Subcutaneous abdominal adipose tissue (tissue), 5 donors: ENCODE data around the gene PBRM1.
A peak's percentile ranks its signal among the peaks of the same experiment; 100 is the strongest.

Source experiments
- H3K27ac ChIP-seq: one replicate; pipeline ENCODE4 v1.7.0; 2013; ENCODE audit warnings: low read depth, mild to moderate bottlenecking, inconsistent platforms, low read length, moderate library complexity
- H3K27me3 ChIP-seq, 5 donors: one replicate each; pipeline ENCODE4 v1.7.0; 2013; ENCODE audit warnings: low read length in 5 of 5, inconsistent platforms in 1 of 5; ENCODE audit not compliant: control insufficient read depth in 5 of 5, insufficient read depth in 4 of 5
- H3K36me3 ChIP-seq, 5 donors: one replicate each; pipeline ENCODE4 v1.7.0; 2013; ENCODE audit warnings: low read length in 5 of 5; ENCODE audit not compliant: control insufficient read depth in 5 of 5, insufficient read depth in 5 of 5
- H3K4me1 ChIP-seq, 5 donors: one replicate each; pipeline ENCODE4 v1.7.0; 2013; ENCODE audit warnings: low read length in 5 of 5, mild to moderate bottlenecking in 3 of 5, moderate library complexity in 1 of 5; ENCODE audit not compliant: control insufficient read depth in 5 of 5, insufficient read depth in 5 of 5
- H3K4me3 ChIP-seq, 5 donors: one replicate each; pipeline ENCODE4 v1.7.0; 2013; ENCODE audit warnings: low read length in 5 of 5, low read depth in 1 of 5
- H3K9ac ChIP-seq, 5 donors: one replicate each; pipeline ENCODE4 v1.7.0; 2013; ENCODE audit warnings: low read length in 5 of 5, mild to moderate bottlenecking in 4 of 5, moderate library complexity in 3 of 5
- H3K9me3 ChIP-seq, 5 donors: one replicate each; pipeline ENCODE4 v1.7.0; 2013; ENCODE audit warnings: low read length in 5 of 5; ENCODE audit not compliant: control insufficient read depth in 5 of 5
- donor health status: healthy.
- donor health status: healthy.
- donor health status: healthy.
- donor health status: healthy.
- donor health status: healthy.

PBRM1 gene

DNA sequence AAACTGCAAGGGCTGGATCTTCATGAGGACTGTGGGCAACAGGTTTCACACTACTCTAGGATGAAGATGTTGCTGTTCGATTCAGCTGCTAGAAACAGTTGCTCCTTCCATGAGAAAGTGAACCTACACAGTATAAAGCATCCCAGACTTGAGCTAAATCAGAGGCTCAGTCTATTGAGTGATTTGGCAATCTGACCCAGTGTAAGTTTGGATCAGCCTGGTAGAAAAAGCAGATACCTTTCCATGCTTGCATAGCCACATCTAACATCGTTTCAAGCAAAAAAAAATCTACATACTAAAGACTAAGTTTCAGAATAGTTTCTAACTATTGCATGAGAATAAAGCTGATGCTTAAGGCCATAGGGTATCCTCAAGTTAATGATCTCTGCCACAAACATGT lies 144.7 kb downstream of the PBRM1 start:
- no peak overlapping the region for H3K4me3 ChIP-seq
- H3K27me3 ChIP-seq: no peaks in the 10 kb centered on the region
- peaks cover 6 to 35% (median 10%) of the 10 kb centered on the region in 5 donors for H3K36me3 ChIP-seq
- no peaks in the 10 kb centered on the region for H3K9me3 ChIP-seq
- H3K9ac ChIP-seq: no peak overlapping the region
- no peak overlapping the region for H3K27ac ChIP-seq
- H3K4me1 ChIP-seq: peaks cover 9 to 36% (median 24%) of the 10 kb centered on the region in 5 donors

DNA sequence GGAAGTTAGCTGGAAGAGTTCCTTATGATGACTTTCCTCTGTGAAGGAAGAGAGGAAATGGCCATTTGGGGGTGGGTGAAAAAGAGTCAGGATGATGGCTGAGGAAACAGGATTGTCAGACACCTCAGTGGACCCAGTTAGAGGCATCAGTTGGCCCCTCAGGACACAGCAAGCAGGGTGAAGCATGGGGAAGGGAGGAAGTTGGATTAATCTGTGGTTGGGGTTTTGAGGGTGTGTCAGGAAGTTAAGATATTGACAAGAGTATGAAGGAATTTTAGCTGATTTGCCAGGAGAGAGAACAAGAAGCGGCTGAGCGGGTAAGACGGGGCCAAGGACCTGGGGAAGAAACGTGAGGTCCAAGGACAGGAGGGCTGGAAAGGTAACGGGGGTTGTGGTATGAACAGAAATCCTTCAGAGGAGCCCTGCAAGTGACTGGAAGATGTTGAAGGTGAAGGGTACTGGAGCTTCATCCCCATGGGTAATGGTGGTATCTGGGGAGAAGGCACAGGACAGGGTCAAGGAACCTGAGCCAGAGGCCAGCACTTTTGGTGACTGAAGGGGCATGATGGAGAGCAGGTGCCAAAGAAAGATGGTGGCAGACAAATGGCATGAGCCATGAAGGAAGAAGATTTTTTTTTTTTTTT lies 146.6 kb downstream of the PBRM1 start:
- H3K9me3 ChIP-seq: no peaks in the 10 kb centered on the region
- H3K36me3 ChIP-seq: peaks cover 3 to 22% (median 7%) of the 10 kb centered on the region in 5 donors
- peak overlapping the region in 1 of 5 donors; percentile 16 for H3K4me3 ChIP-seq
- H3K27me3 ChIP-seq: no peaks in the 10 kb centered on the region
- peak overlapping the region; percentile 17 for H3K27ac ChIP-seq
- H3K4me1 ChIP-seq: peaks cover 9 to 52% (median 35%) of the 10 kb centered on the region in 5 donors
- H3K9ac ChIP-seq: no peak overlapping the region

DNA sequence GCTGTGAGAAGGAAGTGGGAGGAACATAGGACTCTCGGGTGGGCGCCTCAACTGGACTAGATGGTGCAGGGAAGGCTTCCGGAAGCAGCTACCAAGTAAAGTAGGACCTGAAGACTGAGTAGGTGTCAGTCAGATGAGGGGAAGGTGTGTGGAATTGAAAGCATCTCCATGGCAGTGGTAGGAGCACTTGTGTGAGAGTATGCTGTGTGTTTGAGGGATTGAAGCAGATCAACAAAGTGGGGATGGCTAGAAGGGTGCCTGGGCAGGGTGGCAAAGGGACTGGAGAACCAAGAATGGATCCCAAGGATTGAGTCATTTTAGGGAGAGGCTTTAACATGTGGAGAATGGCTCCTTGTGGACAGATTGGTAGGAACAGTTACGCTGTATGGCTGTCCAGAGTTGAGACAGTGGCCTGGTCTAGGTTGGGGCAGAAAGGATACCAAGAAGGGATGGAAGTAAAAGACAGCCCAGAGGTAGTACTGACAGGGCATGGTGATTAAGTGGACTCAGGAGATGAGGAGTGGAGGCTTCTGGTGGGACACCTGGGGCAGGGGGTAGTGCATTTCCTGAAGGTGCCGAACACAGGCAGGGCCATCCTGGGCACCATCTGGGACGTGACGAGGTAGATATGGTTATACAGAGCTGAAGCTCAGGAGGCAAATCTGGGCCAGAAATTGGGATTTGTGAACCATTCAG lies 147.8 kb downstream of the PBRM1 start:
- Histone ChIP-seq H3K4me1 (peaks cover 9 to 60% (median 42%) of the 10 kb centered on the region in 5 donors), H3K9ac (peak overlapping the region in 4 of 5 donors; percentile 12 to 85 (median 72)), H3K36me3 (peaks cover 3 to 17% (median 7%) of the 10 kb centered on the region in 5 donors), H3K27me3 (no peaks in the 10 kb centered on the region), H3K4me3 (peak overlapping the region; percentile 68 to 93 (median 83)), H3K27ac (peak overlapping the region; percentile 93), H3K9me3 (no peaks in the 10 kb centered on the region)

DNA sequence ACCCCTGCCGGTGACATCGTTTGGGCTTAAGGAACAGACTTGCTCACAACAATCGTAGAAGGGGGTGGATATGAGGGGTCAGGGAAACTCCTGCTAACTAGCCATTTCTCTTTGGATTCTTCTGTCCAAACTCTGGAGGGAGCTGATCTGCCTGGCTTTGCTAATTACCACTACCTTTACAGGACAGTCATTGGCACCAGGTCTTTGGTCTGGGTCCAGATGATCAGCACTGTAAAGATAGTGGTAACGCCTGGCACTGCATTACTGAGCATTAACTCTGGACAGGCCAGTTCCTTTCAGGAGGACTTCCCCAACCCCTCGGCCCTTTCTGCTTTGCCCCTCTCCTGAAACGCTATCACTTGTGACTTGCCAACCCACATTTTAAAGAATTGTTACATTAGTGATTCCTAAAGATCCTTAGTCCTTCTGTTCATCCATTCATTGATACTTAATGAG lies 148.5 kb downstream of the PBRM1 start:
- H3K27ac ChIP-seq: peak overlapping the region; percentile 93
- peak overlapping the region; percentile 12 to 85 (median 77) for H3K9ac ChIP-seq
- H3K4me3 ChIP-seq: peak overlapping the region; percentile 68 to 93 (median 83)
- peaks cover 11 to 67% (median 48%) of the 10 kb centered on the region in 5 donors for H3K4me1 ChIP-seq
- peaks cover 3 to 16% (median 7%) of the 10 kb centered on the region in 5 donors for H3K36me3 ChIP-seq
- no peaks in the 10 kb centered on the region for H3K27me3 ChIP-seq
- H3K9me3 ChIP-seq: no peaks in the 10 kb centered on the region

DNA sequence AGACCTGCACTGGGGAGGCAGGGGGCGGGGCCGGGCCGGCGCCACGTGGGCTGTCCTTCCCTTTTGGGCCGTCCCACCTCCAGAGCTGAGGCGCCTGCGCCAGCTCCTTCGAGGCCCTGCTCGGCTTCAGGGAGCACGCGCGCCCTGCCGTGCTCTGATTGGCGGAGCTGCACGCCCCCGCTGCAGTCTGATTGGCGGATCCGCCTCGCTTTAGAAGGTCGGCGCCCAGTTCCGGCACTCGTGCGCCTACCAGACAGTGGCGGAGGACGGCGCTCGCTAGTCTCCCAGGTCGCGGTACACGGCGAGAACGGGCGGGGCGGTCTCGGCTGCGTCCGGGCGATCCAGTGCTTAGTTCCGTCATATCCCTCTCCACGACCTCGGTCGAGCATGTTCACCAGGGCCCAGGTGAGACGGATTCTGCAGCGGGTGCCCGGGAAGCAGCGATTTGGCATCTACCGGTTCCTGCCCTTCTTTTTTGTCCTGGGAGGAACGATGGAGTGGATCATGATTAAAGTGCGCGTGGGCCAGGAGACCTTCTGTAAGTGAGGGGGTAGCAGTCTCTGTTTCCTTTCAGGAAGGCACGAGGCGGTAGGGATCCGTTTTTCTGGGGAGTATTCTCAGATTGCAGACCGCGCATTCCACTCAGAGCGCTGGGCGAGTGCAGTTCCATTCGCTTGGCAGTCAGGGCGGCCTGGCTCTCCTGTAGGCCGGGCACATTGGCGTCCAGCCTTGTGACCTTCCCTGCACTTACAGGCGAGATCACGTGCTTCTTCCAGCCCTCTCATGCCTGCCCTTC lies 149.1 kb downstream of the PBRM1 start, which contains the start of gene UQCC5:
Gene UQCC5, plus strand, starts transcription at position 237 of the 796 bp plus-strand sequence. Its CDS starts 151 bp downstream, at position 388.
- peak within 1 kb of the TSS; percentile 68 to 93 (median 83) for H3K4me3 ChIP-seq
- H3K4me1 ChIP-seq: peaks cover 12 to 73% (median 53%) of the 10 kb centered on the region in 5 donors
- H3K27me3 ChIP-seq: no peaks in the 10 kb centered on the region
- peak within 1 kb of the TSS; percentile 93 for H3K27ac ChIP-seq
- peaks cover 3 to 13% (median 7%) of the 10 kb centered on the region in 5 donors for H3K36me3 ChIP-seq
- H3K9me3 ChIP-seq: no peaks in the 10 kb centered on the region
- peak within 1 kb of the TSS; percentile 12 to 85 (median 77) for H3K9ac ChIP-seq

DNA sequence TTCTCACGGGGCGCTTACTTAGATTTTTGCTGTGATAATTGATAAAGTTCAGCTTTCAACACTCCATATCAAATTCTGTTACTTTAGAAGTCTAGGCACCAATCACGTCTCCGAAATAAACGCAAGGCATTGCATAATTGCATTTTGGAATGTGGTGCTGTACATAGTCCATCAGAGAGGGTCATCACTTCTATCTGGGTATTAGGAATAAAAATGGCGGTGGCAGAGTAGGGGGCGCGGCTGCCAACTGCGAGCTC lies 149.7 kb downstream of the PBRM1 start:
- peaks cover 12 to 79% (median 58%) of the 10 kb centered on the region in 5 donors for H3K4me1 ChIP-seq
- H3K27ac ChIP-seq: no peak overlapping the region
- H3K9ac ChIP-seq: no peak overlapping the region
- H3K4me3 ChIP-seq: peak overlapping the region in 4 of 5 donors; percentile 25 to 83 (median 62)
- H3K27me3 ChIP-seq: no peaks in the 10 kb centered on the region
- H3K9me3 ChIP-seq: no peaks in the 10 kb centered on the region
- H3K36me3 ChIP-seq: peaks cover 3 to 8% (median 4%) of the 10 kb centered on the region in 5 donors

DNA sequence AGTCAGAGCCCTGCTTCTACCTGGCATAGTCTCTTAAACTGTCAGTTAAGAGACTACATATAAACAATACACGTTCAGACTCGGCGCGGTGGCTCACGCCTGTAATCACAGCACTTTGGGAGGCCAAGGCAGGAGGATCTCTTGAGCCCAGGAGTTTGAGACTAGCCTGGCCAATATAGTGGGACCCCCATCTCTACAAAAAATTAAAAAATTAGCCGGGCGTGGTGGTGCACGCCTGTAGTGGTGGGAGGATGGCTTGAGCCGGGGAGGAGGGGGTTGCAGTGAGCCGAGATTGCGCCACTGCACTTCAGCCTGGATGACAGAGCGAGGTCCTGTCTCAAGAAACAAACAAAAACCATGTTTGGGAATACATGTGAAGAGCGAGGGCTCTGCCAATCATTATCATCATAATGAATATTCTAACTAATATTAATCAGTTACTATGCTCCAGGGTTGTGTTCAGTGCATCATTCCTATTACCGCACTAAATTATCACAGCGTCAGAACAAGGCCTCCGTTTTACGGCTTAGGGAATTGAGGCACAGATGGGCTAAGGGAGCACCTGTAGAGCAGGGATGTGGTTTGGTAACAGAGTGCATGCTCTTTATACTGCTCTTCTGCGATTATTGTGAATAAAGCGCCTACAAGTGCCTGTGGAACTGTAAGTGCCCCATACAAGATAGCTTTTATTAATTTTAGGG lies 150.2 kb downstream of the PBRM1 start:
- Histone ChIP-seq H3K36me3 (peaks cover 0 to 5% (median 0%) of the 10 kb centered on the region in 5 donors), H3K4me3 (peak overlapping the region in 3 of 5 donors; percentile 25 to 83 (median 68)), H3K9ac (no peak overlapping the region), H3K4me1 (peaks cover 12 to 84% (median 63%) of the 10 kb centered on the region in 5 donors), H3K9me3 (no peaks in the 10 kb centered on the region), H3K27me3 (no peaks in the 10 kb centered on the region), H3K27ac (no peak overlapping the region)

DNA sequence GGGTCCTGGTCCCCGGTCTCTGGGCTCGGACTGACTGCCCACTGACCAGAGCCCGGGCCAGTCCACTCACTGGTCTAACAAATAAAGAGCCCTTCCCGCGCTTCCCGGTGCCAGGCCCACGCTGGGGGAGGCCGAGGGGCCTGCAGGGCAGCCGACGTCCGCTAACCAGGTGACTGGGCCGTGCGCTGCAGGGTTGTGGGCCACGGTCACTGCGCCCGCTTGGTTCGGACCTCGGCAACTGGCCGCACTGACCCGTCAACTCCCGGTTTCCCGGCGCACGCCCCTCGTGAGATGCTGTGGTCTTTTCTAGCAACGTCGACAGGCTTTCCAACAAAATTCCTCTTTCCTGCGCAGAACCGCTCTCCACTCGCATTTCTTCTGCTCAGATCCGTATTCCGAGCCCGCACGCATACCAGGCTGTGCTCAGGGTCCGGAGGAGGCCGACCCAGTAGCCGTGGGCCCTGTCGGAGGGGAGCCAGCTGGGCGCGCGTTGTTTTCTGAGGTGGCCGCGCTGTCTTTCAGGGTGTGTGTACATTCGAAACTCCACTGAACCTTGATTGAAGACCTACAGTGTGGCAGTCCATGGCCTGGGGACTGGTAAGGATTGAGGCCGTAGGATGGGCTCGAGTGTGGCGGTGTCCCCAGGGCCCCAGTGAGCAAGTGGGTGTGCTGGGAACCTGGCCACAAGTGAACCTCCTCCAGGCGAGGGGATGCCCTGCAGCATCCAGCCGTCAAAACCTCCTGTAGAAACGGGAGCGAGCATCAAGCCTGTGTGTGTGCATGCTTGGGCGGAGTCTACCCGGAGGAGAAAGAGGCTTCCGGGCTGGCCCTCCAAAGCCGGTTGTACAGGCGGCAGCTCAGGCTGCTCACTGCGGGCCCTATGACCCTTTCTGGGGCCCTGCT lies 151.2 kb downstream of the PBRM1 start:
- H3K36me3 ChIP-seq: peaks cover 0 to 3% (median 0%) of the 10 kb centered on the region in 5 donors
- no peak overlapping the region for H3K27ac ChIP-seq
- H3K27me3 ChIP-seq: no peaks in the 10 kb centered on the region
- H3K4me3 ChIP-seq: peak overlapping the region in 4 of 5 donors; percentile 50 to 66 (median 54)
- no peaks in the 10 kb centered on the region for H3K9me3 ChIP-seq
- H3K9ac ChIP-seq: peak overlapping the region in 4 of 5 donors; percentile 35 to 64 (median 44)
- peaks cover 12 to 90% (median 73%) of the 10 kb centered on the region in 5 donors for H3K4me1 ChIP-seq
